Hematopoietic multipotent progenitor cell treated with erythropoietin and hydrocortisone succinate and interleukin-3 and kit ligand, for 8 days (in vitro differentiated cells): ENCODE measurements around the gene ABCG2.
"Not testable (repeated sequence)": the region's sequence is repeated elsewhere in the genome, so short reads cannot be mapped to it uniquely, and the experiment has no call there.

Source experiments
- DNase-seq: peaks from one replicate; pipeline ENCODE4 v3.0.0-alpha.2; 2015

ABCG2 gene

DNA sequence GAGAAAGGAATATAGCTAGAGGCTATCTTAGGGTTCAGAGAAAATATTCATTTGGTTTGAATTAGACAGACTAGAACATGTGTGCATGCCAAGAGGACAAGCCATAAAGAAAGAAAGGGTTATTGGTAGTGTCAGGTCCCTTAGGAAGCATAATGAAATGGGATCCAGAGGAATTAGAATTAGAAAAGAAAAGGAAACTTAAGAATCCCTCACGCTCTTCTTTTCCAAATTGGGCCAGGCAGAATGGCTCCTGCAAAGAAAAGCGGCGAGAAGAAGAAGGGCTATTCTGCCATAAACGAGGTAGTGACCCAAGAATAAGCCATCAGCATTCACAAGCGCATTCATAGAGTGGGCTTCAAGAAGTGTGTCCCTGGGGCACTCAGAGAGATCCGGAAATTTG lies 4.9 kb upstream of the ABCG2 start:
- no peak for DNase-seq

DNA sequence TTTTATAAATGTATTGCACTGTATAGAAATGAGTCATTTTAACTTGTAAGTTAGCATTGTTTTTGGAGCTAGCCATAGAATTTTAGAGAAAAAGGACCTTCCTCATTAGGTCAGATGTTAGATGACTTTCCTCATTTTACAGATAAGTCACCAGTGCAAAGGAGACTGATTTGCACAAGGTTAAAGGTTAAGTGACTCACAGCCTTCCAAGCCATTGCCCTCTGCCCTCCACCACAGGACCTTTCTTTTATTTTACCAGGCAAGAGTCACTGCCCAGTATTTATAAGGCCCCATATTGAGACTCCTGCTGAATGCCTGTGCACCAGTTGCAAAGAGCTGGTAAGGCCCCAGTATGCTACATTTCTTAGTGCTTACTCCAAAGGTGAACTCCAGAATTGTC lies 4.2 kb upstream of the ABCG2 start:
- DNase-seq = no peak

GRCh38 chr4:88159229-88159725 lies 838 bp upstream of the ABCG2 start:
- DNase-seq = no peak

- no peak for DNase-seq
Observed at GRCh38 chr4:88158038-88158488, 376 bp downstream of the ABCG2 start.

GRCh38 chr4:88152331-88152730 lies 6.1 kb downstream of the ABCG2 start:
- DNase-seq = not testable (repeated sequence)

DNA sequence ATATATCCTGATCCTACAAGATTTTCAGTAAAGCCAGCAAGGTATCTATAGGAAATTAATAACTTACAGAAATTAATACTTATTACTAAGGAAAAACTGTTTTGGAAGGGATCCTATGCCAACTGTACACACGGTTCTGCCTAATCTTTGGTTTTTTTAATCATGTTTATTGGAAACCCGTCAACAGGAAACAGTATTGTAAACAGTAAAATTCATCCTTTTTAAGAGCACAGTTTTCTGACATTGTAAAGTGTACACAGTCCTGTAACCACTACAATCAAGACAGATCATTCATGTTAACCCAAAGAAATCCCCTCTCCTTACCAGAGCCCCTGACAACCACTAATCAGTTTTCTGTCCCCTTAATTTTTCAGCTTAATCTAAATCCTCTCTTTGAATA lies 9.9 kb downstream of the ABCG2 start:
- no peak for DNase-seq

- DNase-seq = no peak
Observed at GRCh38 chr4:88147799-88148217, 10.6 kb downstream of the ABCG2 start.

DNA sequence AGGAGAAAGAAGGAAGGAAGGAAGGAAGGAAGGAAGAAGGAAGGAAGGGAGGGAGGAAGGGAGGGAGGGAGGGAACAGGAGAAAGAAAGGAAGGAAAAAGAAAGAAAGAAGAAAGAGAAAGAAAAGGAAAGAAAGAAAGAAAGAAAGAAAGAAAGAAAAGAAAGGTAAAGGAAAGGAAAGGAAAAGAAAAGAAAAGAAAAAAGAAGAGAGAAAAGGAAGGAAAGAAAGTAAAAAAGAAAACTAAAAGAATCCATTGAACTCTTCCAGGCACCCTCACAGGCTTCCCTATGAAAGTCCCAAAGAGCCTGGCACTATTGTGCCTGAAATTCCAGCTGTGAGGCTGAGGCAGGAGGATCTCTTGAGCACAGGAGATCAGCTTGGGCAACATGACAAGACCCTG lies 11.5 kb downstream of the ABCG2 start:
- DNase-seq = no peak

GRCh38 chr4:88144866-88145300 lies 13.6 kb downstream of the ABCG2 start:
- no peak for DNase-seq

DNA sequence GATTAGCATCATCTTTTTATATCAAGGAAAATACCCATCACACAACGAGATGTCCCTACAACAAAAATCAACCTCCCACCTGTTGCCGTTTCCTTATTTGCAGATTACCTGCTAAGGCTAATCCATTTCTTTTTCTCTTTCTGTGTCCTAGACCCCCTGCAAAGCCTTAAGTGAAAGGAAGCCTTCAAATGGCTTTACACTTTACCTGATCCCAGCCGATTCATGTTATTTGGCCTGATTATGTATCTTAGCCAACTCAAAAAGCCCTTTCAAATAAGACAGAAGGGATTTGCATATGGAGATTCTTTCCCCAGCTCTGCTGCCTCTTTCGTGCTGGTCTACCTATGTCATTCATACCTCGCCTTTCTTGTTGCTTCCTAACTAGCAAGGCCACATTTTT lies 14.4 kb downstream of the ABCG2 start:
- no peak for DNase-seq

GRCh38 chr4:88143504-88143903 lies 14.9 kb downstream of the ABCG2 start:
- DNase-seq = no peak

DNA sequence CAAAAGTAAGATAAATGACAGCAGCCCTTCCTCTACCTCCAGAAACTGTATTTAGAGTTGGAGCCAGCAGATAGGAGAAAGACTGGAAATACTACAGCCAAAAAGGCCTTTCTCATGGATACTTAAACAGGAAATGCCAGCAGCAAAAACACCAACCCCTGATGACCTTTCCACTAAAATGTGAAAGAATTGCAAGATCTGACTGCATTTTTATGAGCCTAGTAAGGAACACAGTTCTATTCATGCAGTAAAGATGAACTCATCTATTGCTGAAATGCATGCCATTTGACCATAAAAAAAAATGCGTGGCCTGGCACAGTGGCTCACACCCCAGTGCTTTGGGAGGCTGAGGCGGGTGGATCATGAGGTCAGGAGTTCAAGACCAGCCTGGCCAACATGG lies 19.9 kb downstream of the ABCG2 start:
- no peak for DNase-seq

GRCh38 chr4:88137112-88137511 lies 21.3 kb downstream of the ABCG2 start:
- no peak for DNase-seq

DNA sequence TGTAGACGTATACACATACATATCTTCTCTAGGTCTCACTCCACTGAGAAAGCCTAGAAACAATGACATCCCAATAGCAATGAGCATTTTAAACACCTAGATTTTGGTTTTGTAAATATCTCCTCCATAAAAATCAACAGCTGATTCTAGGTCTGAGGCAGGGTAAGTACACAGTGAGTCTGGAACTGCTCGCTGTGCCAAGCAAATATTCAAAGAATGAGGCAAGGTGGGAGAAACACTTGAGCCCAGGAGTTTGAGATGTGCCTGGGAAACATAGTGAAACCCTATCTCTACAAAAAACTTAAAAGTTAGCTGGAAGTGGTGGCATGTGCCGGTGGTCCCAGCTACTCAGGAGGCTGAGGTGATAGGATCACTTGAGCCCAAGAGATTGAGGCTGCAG lies 22.2 kb downstream of the ABCG2 start:
- DNase-seq = no peak

DNA sequence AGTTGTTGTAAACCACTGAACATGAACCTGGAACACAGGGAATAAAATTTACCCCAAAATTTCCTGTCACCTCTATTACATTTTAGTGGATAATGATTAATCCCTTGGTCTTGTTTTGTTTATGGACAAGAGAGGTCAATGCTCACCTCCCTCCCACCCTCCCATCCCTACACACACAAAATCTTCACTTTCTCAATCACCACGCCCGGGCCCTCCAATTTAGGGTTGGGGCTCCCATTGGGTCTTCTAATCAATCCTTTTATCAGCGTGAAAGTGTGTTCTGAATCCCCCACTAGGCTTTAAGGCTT lies 23.1 kb downstream of the ABCG2 start:
- no peak for DNase-seq

GRCh38 chr4:88134536-88135355 lies 23.7 kb downstream of the ABCG2 start:
- no peak for DNase-seq

DNA sequence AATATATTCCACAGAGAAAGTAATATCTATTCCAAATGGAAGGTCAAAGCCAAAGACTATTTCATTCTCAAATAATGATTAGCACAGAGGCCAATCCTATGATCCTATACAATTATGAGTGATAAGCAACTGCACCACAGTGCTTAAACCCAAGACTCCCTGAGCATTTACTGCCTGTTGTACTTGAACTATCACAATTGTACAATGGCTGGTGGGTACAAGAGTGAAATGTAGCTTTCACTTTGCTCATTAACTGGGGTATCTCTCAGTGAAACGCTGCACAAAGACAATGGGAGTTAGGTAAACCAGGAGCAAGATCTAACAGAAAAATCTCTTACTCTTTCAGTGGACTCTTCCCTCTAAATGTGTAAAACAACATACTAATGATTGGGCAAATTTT lies 24.3 kb downstream of the ABCG2 start:
- DNase-seq = no peak

- DNase-seq = no peak
Observed at GRCh38 chr4:88130544-88131305, 27.7 kb downstream of the ABCG2 start.

GRCh38 chr4:88130003-88130402 lies 28.4 kb downstream of the ABCG2 start:
- no peak for DNase-seq

DNA sequence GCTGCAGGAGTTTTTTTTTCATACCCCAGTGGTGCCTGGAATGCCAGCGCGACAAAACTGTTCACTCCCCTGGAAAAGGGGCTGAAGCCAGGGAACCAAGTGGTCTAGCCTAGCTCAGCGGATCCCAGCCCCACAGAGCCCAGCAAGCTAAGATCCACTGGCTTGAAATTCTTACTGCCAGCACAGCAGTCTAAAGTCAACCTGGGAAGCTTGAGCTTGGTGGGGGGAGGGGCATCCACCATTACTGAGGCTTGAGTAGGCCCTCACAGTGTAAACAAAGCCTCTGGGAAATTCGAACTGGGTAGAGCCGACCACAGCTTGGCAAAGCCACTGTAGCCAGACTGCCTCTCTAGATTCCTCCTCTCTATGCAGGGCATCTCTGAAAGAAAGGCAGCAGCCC lies 36.2 kb downstream of the ABCG2 start:
- DNase-seq = not testable (repeated sequence)

DNA sequence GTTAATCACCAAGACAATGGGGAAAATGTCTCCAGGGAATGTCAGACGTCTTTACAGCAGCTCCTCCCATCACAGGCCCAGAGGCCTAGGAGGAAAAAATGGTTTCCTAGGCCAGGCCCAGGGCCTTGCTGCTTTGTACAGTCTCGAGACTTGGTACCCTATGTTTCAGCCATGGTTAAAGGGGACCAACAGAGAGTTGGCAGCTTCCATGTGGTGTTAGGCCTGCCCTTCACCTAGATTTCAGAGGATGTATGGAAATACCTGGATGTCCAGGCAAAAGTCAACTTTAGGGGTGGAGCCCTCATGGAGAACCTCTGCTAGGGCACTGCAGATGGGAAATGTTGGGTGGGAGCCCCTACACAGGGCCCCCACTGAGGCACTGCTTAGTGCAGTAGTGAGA lies 38.5 kb downstream of the ABCG2 start:
- no peak for DNase-seq

- no peak for DNase-seq
Observed at GRCh38 chr4:88115587-88115986, 42.9 kb downstream of the ABCG2 start.

DNA sequence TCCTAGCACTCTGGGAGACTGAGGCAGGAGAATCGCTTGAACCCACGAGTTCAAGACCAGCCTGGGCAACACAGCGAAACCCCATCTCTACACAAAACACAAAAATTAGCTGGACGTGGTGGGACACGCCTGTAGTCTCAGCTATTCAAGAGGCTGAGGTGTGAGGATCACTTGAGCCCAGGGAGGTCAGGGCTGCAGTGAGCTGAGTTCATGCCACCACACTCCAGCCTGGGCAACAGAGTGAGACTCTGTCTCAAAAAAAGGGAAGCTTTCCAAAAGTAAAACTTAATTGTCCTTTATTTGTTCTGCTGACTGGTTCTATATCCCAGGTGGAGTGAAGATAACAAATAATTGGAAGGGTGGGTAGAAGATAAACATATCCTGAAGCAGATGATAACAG lies 45.6 kb downstream of the ABCG2 start:
- no peak for DNase-seq

- no peak for DNase-seq
Observed at GRCh38 chr4:88110826-88111225, 47.6 kb downstream of the ABCG2 start.
